HepG2 (cell line): ENCODE data around the gene WWC1. TPM values are rescaled to one million over a fixed set of nuclear protein-coding genes. Genes with fewer than 3 reads are reported as not detected.
A peak's percentile ranks its signal among the peaks of the same experiment; 100 is the strongest.

Source experiments
- AFF4 ChIP-seq: sonication (generic); formaldehyde crosslinking; IDR thresholded peaks from 2 replicates; pipeline ENCODE4 v1.4.0; 2020; ENCODE audit warnings: missing genetic modification reagents
- BCL3 ChIP-seq: sonication (generic); formaldehyde crosslinking; IDR thresholded peaks from 2 replicates; pipeline ENCODE4 v1.5.1; 2020; ENCODE audit warnings: mild to moderate bottlenecking, missing genetic modification reagents, moderate library complexity
- CENPT ChIP-seq: sonication (generic); formaldehyde crosslinking; IDR thresholded peaks from 2 replicates; pipeline ENCODE4 v1.8.0; 2022; ENCODE audit warnings: low read depth, mild to moderate bottlenecking, moderate library complexity, missing genetic modification reagents
- DBP ChIP-seq: sonication (generic); formaldehyde crosslinking; IDR thresholded peaks from 2 replicates; pipeline ENCODE4 v1.4.0; 2020; ENCODE audit warnings: missing genetic modification reagents; ENCODE audit errors: not compliant biosample characterization
- HNRNPUL1 ChIP-seq: fragments of 200-400 bp; formaldehyde crosslinking; IDR thresholded peaks from 2 replicates; pipeline ENCODE4 v1.6.1; 2017; ENCODE audit warnings: low read depth, mild to moderate bottlenecking, low read length, moderate library complexity
- KLF15 ChIP-seq: sonication (generic); formaldehyde crosslinking; IDR thresholded peaks from 2 replicates; pipeline ENCODE4 v1.8.1; 2023; ENCODE audit warnings: borderline replicate concordance, mild to moderate bottlenecking, inconsistent platforms, missing genetic modification reagents, mixed read lengths
- POLR2G ChIP-seq: fragments of 200-400 bp; formaldehyde crosslinking; IDR thresholded peaks from 2 replicates; pipeline ENCODE4 v1.6.1; 2018; ENCODE audit warnings: mild to moderate bottlenecking, low read depth, low read length, moderate library complexity
- RXRA ChIP-seq: sonication (generic); formaldehyde crosslinking; IDR thresholded peaks from 2 replicates; pipeline ENCODE4 v1.5.1; 2020; ENCODE audit warnings: missing genetic modification reagents
- SATB2 ChIP-seq: sonication (generic); formaldehyde crosslinking; IDR thresholded peaks from 2 replicates; pipeline ENCODE4 v1.5.0; 2020; ENCODE audit warnings: missing genetic modification reagents
- TCF7L2 ChIP-seq: IDR thresholded peaks from 2 replicates; pipeline ENCODE4 v1.6.1; 2011; ENCODE audit warnings: mild to moderate bottlenecking, low read depth, low read length, moderate library complexity
- U2AF1 ChIP-seq: fragments of 200-400 bp; formaldehyde crosslinking; optimal IDR thresholded peaks from 2 replicates; pipeline ENCODE3; 2017; ENCODE audit warnings: mild to moderate bottlenecking, low read depth, low read length
- ZIK1 ChIP-seq: sonication (generic); formaldehyde crosslinking; IDR thresholded peaks from 2 replicates; pipeline ENCODE4 v1.5.0; 2020; ENCODE audit warnings: mild to moderate bottlenecking, low read depth, missing genetic modification reagents, borderline replicate concordance
- ZNF335 ChIP-seq: sonication (generic); formaldehyde crosslinking; IDR thresholded peaks from 2 replicates; pipeline ENCODE4 v1.4.0; 2020; ENCODE audit warnings: missing genetic modification reagents
- ZNF563 ChIP-seq: sonication (generic); formaldehyde crosslinking; IDR thresholded peaks from 2 replicates; pipeline ENCODE4 v1.8.0; 2022; ENCODE audit warnings: mild to moderate bottlenecking, moderate library complexity, missing genetic modification reagents
- ZNF639 ChIP-seq: conservative IDR thresholded peaks from 2 replicates; pipeline ENCODE4 v1.6.1; 2018; ENCODE audit warnings: missing genetic modification reagents
- ZNF687 ChIP-seq: sonication (generic); formaldehyde crosslinking; IDR thresholded peaks from 2 replicates; pipeline ENCODE4 v1.5.1; 2020; ENCODE audit warnings: mild to moderate bottlenecking, missing genetic modification reagents, moderate library complexity
- ZNF703 ChIP-seq: sonication (generic); formaldehyde crosslinking; IDR thresholded peaks from 2 replicates; pipeline ENCODE4 v1.5.1; 2020; ENCODE audit warnings: missing genetic modification reagents, mild to moderate bottlenecking, moderate library complexity, borderline replicate concordance
- polyA plus RNA-seq, 8 experiments: library from polyadenylated mRNA; depleted of rRNA in 3 of 8; stranded (reverse) in 7 of 8; unstranded in 1 of 8; fragments of >200 nt; fragmentation: Illumina TruSeq in 4 of 8; extraction: Trizol in 4 of 8; gene quantifications; 2 replicates each; pipeline versions ENCODE4 v1.2.1 to v1.2.3, GENCODE V29; 2011 to 2016; ENCODE audit warnings: low read depth in 4 of 8, missing spikeins in 1 of 8, mixed read lengths in 1 of 8; ENCODE audit not compliant: insufficient read depth in 1 of 8
- total RNA-seq, 5 experiments: library from RNA; depleted of rRNA; stranded (reverse); fragments of >200 nt; fragmentation: Illumina TruSeq; extraction: Trizol; gene quantifications; 2 replicates each; pipeline ENCODE4 v1.2.3, GENCODE V29; 2016; ENCODE audit warnings: low read depth in 1 of 5

The WWC1 gene
- total and polyA plus RNA-seq, 2 of the 13 experiments (the other 11 are each of a cell fraction or from before 2014, with no cell fraction given): 8.3 to 17.9 TPM

GRCh38 chr5:168486136-168486879 lies 194.9 kb downstream of the WWC1 start, which contains the start of gene RARS1 (continued):
- no peak for TF ChIP-seq AFF4 (CRISPR knock-in tag)
- TF ChIP-seq RXRA: peak; percentile 65
- TF ChIP-seq CENPT: no peak
- 0 out of 2 replicates have a peak, but pooled peaks have one; percentile 48 for TF ChIP-seq ZNF639
- TF ChIP-seq ZNF703: no peak
- peak; percentile 73 for TF ChIP-seq DBP (CRISPR knock-in tag)
- TF ChIP-seq TCF7L2: no peak
- no peak for TF ChIP-seq ZIK1 (CRISPR knock-in tag)
- no peak for TF ChIP-seq U2AF1
- TF ChIP-seq HNRNPUL1: no peak
- TF ChIP-seq SATB2 (CRISPR knock-in tag): no peak
- peak; percentile 66; the same call in 1 of the 2 replicates for TF ChIP-seq ZNF335 (CRISPR knock-in tag)
- no peak; the same call in 1 of the 2 replicates for TF ChIP-seq KLF15 (CRISPR knock-in tag)
- TF ChIP-seq POLR2G: peak; percentile 99
- TF ChIP-seq ZNF563 (CRISPR knock-in tag): no peak
- TF ChIP-seq BCL3 (CRISPR knock-in tag): peak; percentile 75; the same call in 1 of the 2 replicates
- peak; percentile 87 for TF ChIP-seq ZNF687
